ENCODE data around the gene LRRC19. TPM values are rescaled to one million over a fixed set of nuclear protein-coding genes. Genes with fewer than 3 reads are reported as not detected.

Gene LRRC19
- polyA plus RNA-seq, 3 donors = not detected

GRCh38 chr9:26951794-26952193, 53.7 kb downstream of the LRRC19 start:
- Histone ChIP-seq H3K4me1 (ENCODE audit: control insufficient read depth in 1 of 2, insufficient read depth in 2 of 2, low read length in 2 of 2) (peaks cover 30 to 37% of the 10 kb centered on the region in 2 donors), H3K36me3 (replicated peaks in 1 of 2; ENCODE audit: control insufficient read depth in 1 of 2, insufficient read depth in 2 of 2, low read length in 2 of 2) (no peaks in the 10 kb centered on the region), H2AFZ (ENCODE audit: insufficient read depth, low read depth, low read length, poor library complexity, severe bottlenecking) (no peak overlapping the region), H3K27me3 (ENCODE audit: control insufficient read depth in 2 of 2, insufficient read depth in 2 of 2, low read length in 2 of 2) (no peaks in the 10 kb centered on the region), H3K9me3 (replicated peaks in 1 of 2; ENCODE audit: control insufficient read depth in 1 of 2, insufficient read depth in 1 of 2, low read length in 2 of 2) (no peaks in the 10 kb centered on the region), H3K4me2 (replicated peaks; ENCODE audit: extremely low read depth, low read length, poor library complexity, severe bottlenecking) (no peak overlapping the region), H3K9ac (ENCODE audit: insufficient read depth, low read length, poor library complexity, severe bottlenecking) (no peak overlapping the region), H3K27ac (ENCODE audit: low read depth in 1 of 2, low read length in 2 of 2) (no peak overlapping the region), H3K4me3 (replicated peaks in 1 of 3; ENCODE audit: low read depth in 2 of 3, low read length in 3 of 3) (no peak overlapping the region), H4K20me1 (ENCODE audit: insufficient read depth, low read length) (no peaks in the 10 kb centered on the region), H3K79me2 (ENCODE audit: insufficient read depth, low read length) (peaks cover 6% of the 10 kb centered on the region)
- H3K36me3 Mint-ChIP-seq = no peaks in the 10 kb centered on the region
- TF ChIP-seq CTCF (IDR thresholded peaks at IDR 0.05) = no peak
- no peak overlapping the region for H3K4me3 Mint-ChIP-seq
- no peak for DNase-seq
- H3K27me3 Mint-ChIP-seq (ENCODE audit: low read depth in 3 of 3) = peaks cover 0 to 1% (median 0%) of the 10 kb centered on the region in 3 donors
- no CpG with 5 or more reads among the region's 3 CpGs for WGBS (ENCODE audit: insufficient coverage)
- H3K9me3 Mint-ChIP-seq = no peaks in the 10 kb centered on the region
- intact Hi-C loops (cut with micrococcal nuclease) = no loop called here
- H3K27ac Mint-ChIP-seq = no peak overlapping the region
- H3K4me1 Mint-ChIP-seq = peaks cover 30% of the 10 kb centered on the region

GRCh38 chr9:26950521-26950920, 55.0 kb downstream of the LRRC19 start:
- Histone ChIP-seq H3K27ac (ENCODE audit: low read depth in 1 of 2, low read length in 2 of 2) (no peak overlapping the region), H3K36me3 (replicated peaks in 1 of 2; ENCODE audit: control insufficient read depth in 1 of 2, insufficient read depth in 2 of 2, low read length in 2 of 2) (no peaks in the 10 kb centered on the region), H3K4me1 (ENCODE audit: control insufficient read depth in 1 of 2, insufficient read depth in 2 of 2, low read length in 2 of 2) (peaks cover 36 to 39% of the 10 kb centered on the region in 2 donors), H3K27me3 (ENCODE audit: control insufficient read depth in 2 of 2, insufficient read depth in 2 of 2, low read length in 2 of 2) (no peaks in the 10 kb centered on the region), H4K20me1 (ENCODE audit: insufficient read depth, low read length) (no peaks in the 10 kb centered on the region), H3K4me3 (replicated peaks in 1 of 3; ENCODE audit: low read depth in 2 of 3, low read length in 3 of 3) (no peak overlapping the region), H3K9ac (ENCODE audit: insufficient read depth, low read length, poor library complexity, severe bottlenecking) (no peak overlapping the region), H3K9me3 (replicated peaks in 1 of 2; ENCODE audit: control insufficient read depth in 1 of 2, insufficient read depth in 1 of 2, low read length in 2 of 2) (no peaks in the 10 kb centered on the region), H3K4me2 (replicated peaks; ENCODE audit: extremely low read depth, low read length, poor library complexity, severe bottlenecking) (no peak overlapping the region), H2AFZ (ENCODE audit: insufficient read depth, low read depth, low read length, poor library complexity, severe bottlenecking) (no peak overlapping the region), H3K79me2 (ENCODE audit: insufficient read depth, low read length) (peaks cover 15% of the 10 kb centered on the region)
- H3K27ac Mint-ChIP-seq = no peak overlapping the region
- no peak overlapping the region for H3K4me3 Mint-ChIP-seq
- peaks cover 34% of the 10 kb centered on the region for H3K4me1 Mint-ChIP-seq
- no peak for DNase-seq
- H3K27me3 Mint-ChIP-seq (ENCODE audit: low read depth in 3 of 3) = peaks cover 0 to 1% (median 0%) of the 10 kb centered on the region in 3 donors
- no peak for TF ChIP-seq CTCF (IDR thresholded peaks at IDR 0.05)
- no peaks in the 10 kb centered on the region for H3K36me3 Mint-ChIP-seq
- intact Hi-C loops (cut with micrococcal nuclease) = no loop called here
- no CpG with 5 or more reads among the region's 1 CpG for WGBS (ENCODE audit: insufficient coverage)
- H3K9me3 Mint-ChIP-seq = no peaks in the 10 kb centered on the region

Measured in CD14-positive monocyte (primary cell).